Kidney (tissue), 14 donors: ENCODE results near the gene SIAH2. TPM values are rescaled to one million over a fixed set of nuclear protein-coding genes. Genes with fewer than 3 reads are reported as not detected.

Experiments
- DNase-seq, 5 donors: peaks; one replicate each; pipeline ENCODE4 v3.0.0-alpha.2; 2013 to 2020
- FAIRE-seq: peaks from 2 replicates; lab custom pipeline; 2012; peaks lifted over from hg19 to GRCh38; lab: Jason Lieb, UNC
- H3K27ac ChIP-seq, 2 donors: one replicate each; pipeline ENCODE4 v1.7.0; 2013; ENCODE audit warnings: low read depth in 2 of 2, low read length in 2 of 2, inconsistent platforms in 1 of 2
- H3K27me3 ChIP-seq: one replicate; pipeline ENCODE4 v1.7.1; 2013; ENCODE audit warnings: low read length, inconsistent platforms; ENCODE audit not compliant: control insufficient read depth, insufficient read depth
- H3K36me3 ChIP-seq, 3 donors: one replicate each; pipeline versions ENCODE4 v1.7.0 to v1.7.1; 2013; ENCODE audit warnings: low read length in 3 of 3, control low read depth in 1 of 3, inconsistent platforms in 1 of 3; ENCODE audit not compliant: insufficient read depth in 3 of 3, control insufficient read depth in 2 of 3
- H3K4me1 ChIP-seq, 3 donors: one replicate each; pipeline versions ENCODE4 v1.7.0 to v1.7.1; 2013; ENCODE audit warnings: low read length in 3 of 3, inconsistent platforms in 1 of 3, low read depth in 1 of 3; ENCODE audit not compliant: control insufficient read depth in 2 of 3, insufficient read depth in 2 of 3
- H3K4me3 ChIP-seq, 3 donors: one replicate each; pipeline versions ENCODE4 v1.7.0 to v1.8.1; 2013; ENCODE audit warnings: low read length in 3 of 3, control low read depth in 1 of 3, inconsistent platforms in 1 of 3
- H3K9ac ChIP-seq, 3 donors: one replicate each; pipeline versions ENCODE4 v1.7.0 to v1.7.1; 2013; ENCODE audit warnings: low read length in 3 of 3, control low read depth in 1 of 3, inconsistent platforms in 1 of 3
- H3K9me3 ChIP-seq, 3 donors: one replicate each; pipeline versions ENCODE4 v1.7.0 to v1.7.1; 2013; ENCODE audit warnings: low read length in 3 of 3, control low read depth in 1 of 3, inconsistent platforms in 1 of 3; ENCODE audit not compliant: control insufficient read depth in 2 of 3, insufficient read depth in 1 of 3
- intact Hi-C: fragments of 100-400 bp; cut with DNase I; formaldehyde crosslinking; loops from one replicate; pipeline ENCODE4 v1.11.1; 2022
- polyA plus RNA-seq: library from polyadenylated mRNA; stranded (reverse); fragments of 350-450 nt; fragmentation: Illumina TruSeq; extraction: RNeasy Lipid Tissue Mini Kit (QIAGEN cat#74804); gene quantifications from one replicate; pipeline ENCODE4 v1.2.3, GENCODE V29; 2014; ENCODE audit warnings: low read depth, low replicate concordance; ENCODE audit not compliant: insufficient read depth
- total RNA-seq: library from RNA; stranded (reverse); fragmentation: NEBNext Ultra II Directional; extraction: Animal tissue kit (Norgen Biotek cat#: 25700); gene quantifications from one replicate; pipeline ENCODE4 v1.2.1, GENCODE V29; 2021
- TF ChIP-seq, protein P1 (sequence below): IDR thresholded peaks from 3 replicates; pipeline ENCODE4 v1.5.1; 2012; ENCODE audit warnings: mild to moderate bottlenecking, moderate library complexity, borderline replicate concordance; ENCODE audit not compliant: insufficient read depth; ENCODE audit errors: extremely low read depth
- donor health status: control.
- donor health status: control.
- donor health status: control.
- donor health status: control.
- donor health status: control.
- donor health status: DM: yes; HTN: yes; CAD: no.
- donor health status: Normal renal cell carcinoma (clear cell type).

The SIAH2 gene
- total and polyA plus RNA-seq, 2 donors from 2014 or later, result 16.9 to 24.6 TPM

DNA sequence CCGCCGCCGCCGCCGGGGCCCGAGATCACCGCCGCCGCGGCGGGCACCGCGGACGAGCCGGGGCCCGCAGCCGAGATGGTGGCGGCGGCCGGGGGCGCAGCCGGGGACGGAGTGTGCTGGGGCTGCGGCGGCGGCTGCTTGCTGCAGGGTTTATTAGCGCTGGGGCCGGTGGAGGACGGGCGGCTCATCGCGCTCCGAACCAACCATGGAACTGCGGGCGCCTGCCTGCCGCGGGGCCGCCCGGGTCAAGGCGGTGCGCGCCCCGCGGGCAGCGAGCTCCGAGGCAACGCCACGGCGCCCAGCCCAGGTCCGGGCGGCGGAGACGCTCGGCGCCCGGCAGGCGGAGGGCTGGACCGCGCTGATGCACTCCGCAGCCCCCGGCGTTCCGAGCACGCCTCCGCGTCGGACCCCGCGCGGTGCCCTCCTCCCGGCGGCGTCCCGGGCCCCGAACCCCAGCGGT lies 277 bp downstream of the SIAH2 start:
- DNase-seq, result peak in 1 of 5 donors; percentile 84
- Histone ChIP-seq H3K27me3 (no peaks in the 10 kb centered on the region), H3K36me3 (peaks cover 0 to 4% (median 0%) of the 10 kb centered on the region in 3 donors), H3K27ac (peak overlapping the region; percentile 98 to 99), H3K4me3 (peak overlapping the region; percentile 62 to 93 (median 91)), H3K9me3 (no peaks in the 10 kb centered on the region), H3K9ac (peak overlapping the region in 2 of 3 donors; percentile 18 to 90), H3K4me1 (peaks cover 4 to 13% (median 13%) of the 10 kb centered on the region in 3 donors)
- intact Hi-C loops, result no loop called here
- no peak for FAIRE-seq
- TF ChIP-seq, protein P1, sequence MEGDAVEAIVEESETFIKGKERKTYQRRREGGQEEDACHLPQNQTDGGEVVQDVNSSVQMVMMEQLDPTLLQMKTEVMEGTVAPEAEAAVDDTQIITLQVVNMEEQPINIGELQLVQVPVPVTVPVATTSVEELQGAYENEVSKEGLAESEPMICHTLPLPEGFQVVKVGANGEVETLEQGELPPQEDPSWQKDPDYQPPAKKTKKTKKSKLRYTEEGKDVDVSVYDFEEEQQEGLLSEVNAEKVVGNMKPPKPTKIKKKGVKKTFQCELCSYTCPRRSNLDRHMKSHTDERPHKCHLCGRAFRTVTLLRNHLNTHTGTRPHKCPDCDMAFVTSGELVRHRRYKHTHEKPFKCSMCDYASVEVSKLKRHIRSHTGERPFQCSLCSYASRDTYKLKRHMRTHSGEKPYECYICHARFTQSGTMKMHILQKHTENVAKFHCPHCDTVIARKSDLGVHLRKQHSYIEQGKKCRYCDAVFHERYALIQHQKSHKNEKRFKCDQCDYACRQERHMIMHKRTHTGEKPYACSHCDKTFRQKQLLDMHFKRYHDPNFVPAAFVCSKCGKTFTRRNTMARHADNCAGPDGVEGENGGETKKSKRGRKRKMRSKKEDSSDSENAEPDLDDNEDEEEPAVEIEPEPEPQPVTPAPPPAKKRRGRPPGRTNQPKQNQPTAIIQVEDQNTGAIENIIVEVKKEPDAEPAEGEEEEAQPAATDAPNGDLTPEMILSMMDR, result no peak

DNA sequence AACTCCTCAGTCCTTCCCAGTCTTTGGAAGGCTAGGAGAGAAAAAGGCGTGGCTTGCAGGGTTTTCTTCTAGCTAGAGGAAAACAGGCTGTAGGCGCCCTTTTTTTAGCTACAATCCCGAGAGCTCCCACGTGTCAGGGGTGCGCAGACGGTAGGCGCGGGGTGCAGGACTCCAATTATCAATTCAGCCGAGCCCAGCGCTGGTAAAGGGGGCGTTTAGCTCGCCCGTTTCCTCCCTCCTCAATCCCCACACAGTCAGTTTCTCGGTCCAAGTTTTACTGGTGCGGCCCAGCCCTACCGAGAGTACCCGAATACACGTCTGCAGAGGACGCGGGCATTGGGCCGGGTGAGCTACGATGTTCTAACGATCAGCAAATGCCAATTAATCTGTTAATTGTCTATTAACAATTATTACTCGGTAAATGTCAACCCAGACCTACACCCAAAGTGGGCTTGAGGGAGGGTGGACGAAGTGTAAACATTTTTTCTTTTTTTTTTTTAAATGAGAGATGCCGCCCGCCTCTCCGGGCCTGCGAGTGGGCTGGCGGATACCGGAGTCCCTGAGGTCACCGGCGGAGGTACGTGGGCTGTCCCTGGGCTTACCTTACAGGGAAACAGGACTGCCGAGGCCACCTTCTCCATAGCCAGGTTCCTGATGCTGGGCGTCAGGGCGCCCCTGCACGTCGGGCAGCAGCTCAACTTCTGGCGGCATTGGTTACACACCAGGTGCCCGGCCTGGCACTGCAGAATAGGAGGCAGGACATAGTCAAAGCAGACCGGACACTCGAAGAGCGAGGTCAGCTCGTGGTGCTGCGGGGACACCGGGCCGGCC lies 923 bp downstream of the SIAH2 start:
- DNase-seq, result peak; percentile 44 to 85 (median 75)
- no peak for FAIRE-seq
- H3K4me3 ChIP-seq, result peak overlapping the region; percentile 62 to 93 (median 91)
- intact Hi-C loops, result no loop called here
- H3K27ac ChIP-seq, result peak overlapping the region; percentile 98 to 99
- TF ChIP-seq, protein P1, result no peak
- peaks cover 0 to 4% (median 0%) of the 10 kb centered on the region in 3 donors for H3K36me3 ChIP-seq
- no peaks in the 10 kb centered on the region for H3K27me3 ChIP-seq
- H3K9ac ChIP-seq, result peak overlapping the region; percentile 65 to 90 (median 86)
- H3K4me1 ChIP-seq, result peaks cover 4 to 13% (median 13%) of the 10 kb centered on the region in 3 donors
- no peaks in the 10 kb centered on the region for H3K9me3 ChIP-seq

DNA sequence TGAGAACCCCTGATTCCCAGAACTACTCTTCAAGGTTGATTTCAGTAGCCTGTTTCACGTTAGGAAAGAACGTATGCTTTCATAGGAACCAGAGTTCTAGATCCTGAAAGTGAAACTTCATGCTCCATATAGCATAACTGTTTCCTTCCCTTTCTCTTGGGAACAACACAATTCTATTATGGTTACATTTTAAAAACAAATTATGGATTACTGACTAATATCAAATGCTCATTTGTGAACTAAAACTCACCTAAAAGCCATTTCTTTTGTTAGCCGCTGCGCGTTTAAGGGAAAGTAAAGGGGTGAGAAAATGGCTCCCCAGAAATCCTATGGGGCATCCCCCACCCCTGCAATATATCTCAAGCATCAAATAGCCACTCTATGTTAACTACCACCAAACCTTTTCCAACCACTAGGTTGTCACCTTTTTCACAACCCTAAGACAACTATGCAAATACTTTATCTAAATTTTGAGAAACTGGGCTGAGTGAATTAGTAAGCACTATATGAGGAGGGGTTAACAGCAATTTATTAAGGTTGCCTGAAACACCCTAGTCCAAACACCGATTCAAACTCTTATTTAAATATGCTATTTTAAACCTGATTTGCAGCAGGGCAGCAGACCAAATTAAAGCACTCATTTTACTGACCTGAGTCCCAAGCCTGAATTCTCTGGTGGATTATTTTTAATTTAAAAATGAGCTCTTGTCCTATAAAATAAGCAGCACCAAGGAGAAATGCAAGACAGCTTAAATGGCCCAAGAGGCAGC lies 2.4 kb downstream of the SIAH2 start:
- Histone ChIP-seq H3K36me3 (peaks cover 0 to 4% (median 0%) of the 10 kb centered on the region in 3 donors), H3K9ac (peak overlapping the region in 2 of 3 donors; percentile 2 to 90), H3K27ac (peak overlapping the region; percentile 4 to 98), H3K27me3 (no peaks in the 10 kb centered on the region), H3K4me3 (peak overlapping the region in 2 of 3 donors; percentile 91 to 93), H3K9me3 (no peaks in the 10 kb centered on the region), H3K4me1 (peaks cover 4 to 22% (median 13%) of the 10 kb centered on the region in 3 donors)
- FAIRE-seq, result no peak
- TF ChIP-seq, protein P1, result no peak
- DNase-seq, result no peak
- intact Hi-C loops, result no loop called here
